H1 (cell line): ENCODE data around the gene PTPRT.

Experiments used
- BRCA1 ChIP-seq: IDR thresholded peaks from 2 replicates; pipeline ENCODE4 v1.6.1; 2012; ENCODE audit warnings: low read depth, low read length, improper control_type of control experiment
- HDAC6 ChIP-seq: IDR thresholded peaks from one replicate; pipeline ENCODE4 v1.7.1; 2012; ENCODE audit warnings: low read depth, mild to moderate bottlenecking, inconsistent platforms, low read length, moderate library complexity
- JUN ChIP-seq: IDR thresholded peaks from 2 replicates; pipeline ENCODE4 v1.6.1; 2011; ENCODE audit warnings: low read depth, mild to moderate bottlenecking, improper control_type of control experiment, low read length
- KDM1A ChIP-seq: fragments of 200-600, 300-600 bp; sonication (generic); IDR thresholded peaks from 2 replicates; pipeline ENCODE4 v1.7.1; 2016; ENCODE audit warnings: mild to moderate bottlenecking, low read length, borderline replicate concordance
- KDM4A ChIP-seq: IDR thresholded peaks from one replicate; pipeline ENCODE4 v1.7.1; 2012; ENCODE audit warnings: low read depth, mild to moderate bottlenecking, moderate library complexity, low read length, inconsistent platforms; ENCODE audit not compliant: severe bottlenecking
- POLR2A ChIP-seq, 2 experiments: IDR thresholded peaks; 1 replicate in 1 of 2; 2 replicates in 1 of 2; pipeline ENCODE4 v1.6.1; 2011; ENCODE audit warnings: low read depth in 2 of 2, low read length in 2 of 2, mild to moderate bottlenecking in 2 of 2; ENCODE audit errors: control extremely low read depth in 1 of 2
- POLR2AphosphoS5 ChIP-seq: IDR thresholded peaks from 2 replicates; pipeline ENCODE4 v1.6.1; 2011; ENCODE audit warnings: low read depth, low read length
- SIN3A ChIP-seq, 2 experiments: IDR thresholded peaks in 1 of 2; conservative IDR thresholded peaks in 1 of 2; 2 replicates each; pipeline ENCODE4 v1.6.1; 2011 to 2012; ENCODE audit warnings: low read length in 2 of 2, improper control_type of control experiment in 1 of 2, low read depth in 1 of 2, mild to moderate bottlenecking in 1 of 2
- TAF1 ChIP-seq: IDR thresholded peaks from 2 replicates; pipeline ENCODE4 v1.6.1; 2011; ENCODE audit warnings: mild to moderate bottlenecking, low read depth, low read length
- ZNF274 ChIP-seq: IDR thresholded peaks from 2 replicates; pipeline ENCODE4 v1.7.0; 2012; ENCODE audit warnings: low read length, borderline replicate concordance; ENCODE audit errors: extremely low read depth
- TF ChIP-seq, protein P1 (sequence below), 3 experiments: IDR thresholded peaks; 1 replicate in 2 of 3; 2 replicates in 1 of 3; pipeline versions ENCODE4 v1.5.1 to v1.6.1; 2011; ENCODE audit warnings: low read length in 3 of 3, mild to moderate bottlenecking in 3 of 3, inconsistent platforms in 2 of 3, low read depth in 1 of 3, moderate library complexity in 1 of 3; ENCODE audit not compliant: insufficient read depth in 1 of 3; ENCODE audit errors: control extremely low read depth in 1 of 3
- TF ChIP-seq, protein P2 (sequence below): IDR thresholded peaks from 2 replicates; pipeline ENCODE4 v1.6.1; 2011; ENCODE audit warnings: low read depth, mild to moderate bottlenecking, low read length; ENCODE audit not compliant: insufficient read depth

DNA sequence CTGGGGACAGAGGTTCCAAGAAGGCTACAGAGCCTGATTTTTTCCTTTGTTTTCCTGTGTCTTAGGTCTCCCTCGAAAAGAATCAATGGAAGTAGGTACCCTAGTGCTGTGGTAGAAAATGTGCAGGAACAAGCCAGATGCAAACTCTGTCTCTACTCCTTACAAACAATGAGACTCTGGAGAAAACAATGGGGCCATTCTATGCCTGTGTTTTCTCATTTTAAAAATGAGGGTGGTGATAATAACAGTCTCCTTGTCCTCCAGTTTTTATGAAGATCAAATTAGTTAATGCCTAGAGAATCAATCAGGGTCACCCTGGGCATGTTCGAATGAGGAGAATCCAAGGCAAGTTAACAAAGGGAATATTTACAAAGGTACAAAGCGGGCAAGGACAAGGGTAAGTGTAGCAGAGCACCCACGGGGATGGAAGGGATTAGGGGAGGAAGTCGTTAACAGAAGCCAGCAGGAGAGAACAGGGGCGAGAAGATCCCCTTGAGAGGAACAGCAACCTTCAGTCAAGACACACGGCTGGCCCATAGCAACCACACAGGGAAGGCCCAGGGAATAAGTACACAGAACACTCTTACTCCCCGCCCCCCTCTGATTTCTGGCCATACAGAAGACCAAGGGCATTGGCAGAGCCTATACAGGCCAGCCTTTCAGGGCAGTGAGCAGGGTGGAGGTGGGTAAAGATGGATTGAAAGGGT, 342.8 kb downstream of the PTPRT start:
- TF ChIP-seq, protein P1, sequence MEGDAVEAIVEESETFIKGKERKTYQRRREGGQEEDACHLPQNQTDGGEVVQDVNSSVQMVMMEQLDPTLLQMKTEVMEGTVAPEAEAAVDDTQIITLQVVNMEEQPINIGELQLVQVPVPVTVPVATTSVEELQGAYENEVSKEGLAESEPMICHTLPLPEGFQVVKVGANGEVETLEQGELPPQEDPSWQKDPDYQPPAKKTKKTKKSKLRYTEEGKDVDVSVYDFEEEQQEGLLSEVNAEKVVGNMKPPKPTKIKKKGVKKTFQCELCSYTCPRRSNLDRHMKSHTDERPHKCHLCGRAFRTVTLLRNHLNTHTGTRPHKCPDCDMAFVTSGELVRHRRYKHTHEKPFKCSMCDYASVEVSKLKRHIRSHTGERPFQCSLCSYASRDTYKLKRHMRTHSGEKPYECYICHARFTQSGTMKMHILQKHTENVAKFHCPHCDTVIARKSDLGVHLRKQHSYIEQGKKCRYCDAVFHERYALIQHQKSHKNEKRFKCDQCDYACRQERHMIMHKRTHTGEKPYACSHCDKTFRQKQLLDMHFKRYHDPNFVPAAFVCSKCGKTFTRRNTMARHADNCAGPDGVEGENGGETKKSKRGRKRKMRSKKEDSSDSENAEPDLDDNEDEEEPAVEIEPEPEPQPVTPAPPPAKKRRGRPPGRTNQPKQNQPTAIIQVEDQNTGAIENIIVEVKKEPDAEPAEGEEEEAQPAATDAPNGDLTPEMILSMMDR (IDR thresholded peaks at IDR 0.05; ENCODE audit: control extremely low read depth in 1 of 3, insufficient read depth in 1 of 3, low read depth in 1 of 3, low read length in 3 of 3), result no peak
- TF ChIP-seq, protein P2, sequence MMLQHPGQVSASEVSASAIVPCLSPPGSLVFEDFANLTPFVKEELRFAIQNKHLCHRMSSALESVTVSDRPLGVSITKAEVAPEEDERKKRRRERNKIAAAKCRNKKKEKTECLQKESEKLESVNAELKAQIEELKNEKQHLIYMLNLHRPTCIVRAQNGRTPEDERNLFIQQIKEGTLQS, result no peak
- TF ChIP-seq KDM4A (no peak), KDM1A (no peak), POLR2A (IDR thresholded peaks at IDR 0.05; ENCODE audit: control extremely low read depth in 1 of 2, low read depth in 2 of 2, low read length in 2 of 2) (no peak), TAF1 (no peak), SIN3A (conservative IDR thresholded peaks at IDR 0.05 in 1 of 2, IDR thresholded peaks at IDR 0.05 in 1 of 2; ENCODE audit: low read depth in 1 of 2, low read length in 2 of 2) (no peak), ZNF274 (no peak), JUN (no peak), POLR2AphosphoS5 (no peak), HDAC6 (no peak), BRCA1 (no peak)
